IMR-90 (cell line): ENCODE results near the gene GNRH2. TPM values are rescaled to one million over a fixed set of nuclear protein-coding genes. Genes with fewer than 3 reads are reported as not detected.
"Not testable (repeated sequence)": the region's sequence is repeated elsewhere in the genome, so short reads cannot be mapped to it uniquely, and the experiment has no call there.

Experiments
- ATAC-seq: fragments of 200-7000 bp; cut with Tn5 transposase; 2 replicates; pipeline ENCODE4 v1.9.1; 2020; ENCODE audit warnings: low read depth, mild to moderate bottlenecking, moderate library complexity
- BruUV-seq: library from RNA; stranded (reverse); fragments of 400-500 nt; replicated peaks from 2 replicates; lab custom pipeline; 2021; lab: Mats Ljungman, UMichigan
- CTCF ChIA-PET: fragments of 300-600 bp; formaldehyde crosslinking; extraction: SDS; loops from one replicate; lab custom pipeline; 2021; ENCODE audit warnings: antibody characterized with exemption; lab: Yijun Ruan, JAX
- POLR2A ChIA-PET: fragments of 300-600 bp; sonication (Branson Sonifier 250); formaldehyde crosslinking; loops from one replicate; lab custom pipeline; 2022; ENCODE audit warnings: antibody characterized with exemption; ENCODE audit not compliant: unreplicated experiment; lab: Charles Lee
- DNase-seq: peaks from one replicate; pipeline ENCODE4 v3.0.0; 2013
- H2AFZ ChIP-seq: replicated peaks from 2 replicates; pipeline ENCODE3; 2013; ENCODE audit warnings: low read length, mild to moderate bottlenecking; ENCODE audit not compliant: poor library complexity
- H2AK5ac ChIP-seq: 2 replicates; pipeline ENCODE4 v1.6.1; 2013; ENCODE audit warnings: low read depth, low read length, inconsistent platforms
- H2AK9ac ChIP-seq: replicated peaks from 2 replicates; pipeline ENCODE3; 2013; ENCODE audit warnings: mild to moderate bottlenecking, low read depth, low read length, moderate library complexity; ENCODE audit not compliant: poor library complexity
- H2BK120ac ChIP-seq: 2 replicates; pipeline ENCODE4 v1.6.1; 2013; ENCODE audit warnings: low read depth, low read length, inconsistent platforms
- H2BK15ac ChIP-seq: 3 replicates; pipeline ENCODE4 v1.6.1; 2013; ENCODE audit warnings: low read depth, low read length, inconsistent platforms
- H2BK20ac ChIP-seq: 2 replicates; pipeline ENCODE4 v1.6.1; 2013; ENCODE audit warnings: low read depth, mild to moderate bottlenecking, inconsistent platforms, low read length, moderate library complexity
- H2BK5ac ChIP-seq: 2 replicates; pipeline ENCODE4 v1.6.1; 2013; ENCODE audit warnings: mild to moderate bottlenecking, low read depth, low read length, inconsistent platforms; ENCODE audit not compliant: poor library complexity, severe bottlenecking
- H3K14ac ChIP-seq: replicated peaks from 2 replicates; pipeline ENCODE4 v1.6.1; 2013; ENCODE audit warnings: low read depth, low read length, inconsistent platforms
- H3K18ac ChIP-seq: 2 replicates; pipeline ENCODE4 v1.6.1; 2013; ENCODE audit warnings: low read depth, low read length, control low read depth
- H3K23ac ChIP-seq: 2 replicates; pipeline ENCODE4 v1.6.1; 2013; ENCODE audit warnings: low read depth, low read length, inconsistent platforms
- H3K27ac ChIP-seq: 2 replicates; pipeline ENCODE4 v1.5.1; 2013; ENCODE audit warnings: mild to moderate bottlenecking, control low read depth, low read length; ENCODE audit not compliant: insufficient read depth
- H3K27me3 ChIP-seq: 2 replicates; pipeline ENCODE4 v1.6.1; 2013; ENCODE audit warnings: low read length; ENCODE audit not compliant: control insufficient read depth, insufficient read depth
- H3K36me3 ChIP-seq: 2 replicates; pipeline ENCODE4 v1.6.1; 2013; ENCODE audit warnings: low read length, mixed read lengths; ENCODE audit not compliant: control insufficient read depth, insufficient read depth
- H3K4ac ChIP-seq: 2 replicates; pipeline ENCODE4 v1.6.1; 2013; ENCODE audit warnings: low read depth, low read length, inconsistent platforms
- H3K4me1 ChIP-seq: 2 replicates; pipeline ENCODE4 v1.6.1; 2013; ENCODE audit warnings: low read length, mixed read lengths; ENCODE audit not compliant: control insufficient read depth, insufficient read depth
- H3K4me2 ChIP-seq: 2 replicates; pipeline ENCODE4 v1.6.1; 2013; ENCODE audit warnings: low read depth, mild to moderate bottlenecking, control low read depth, low read length, moderate library complexity
- H3K4me3 ChIP-seq: 2 replicates; pipeline ENCODE4 v1.5.1; 2013; ENCODE audit warnings: low read depth, mild to moderate bottlenecking, control low read depth, low read length, moderate library complexity; ENCODE audit not compliant: insufficient read depth
- H3K56ac ChIP-seq: 2 replicates; pipeline ENCODE4 v1.6.1; 2013; ENCODE audit warnings: low read length, inconsistent platforms; ENCODE audit not compliant: insufficient read depth; ENCODE audit errors: extremely low read depth
- H3K79me1 ChIP-seq, 2 experiments: 2 replicates each; pipeline ENCODE4 v1.6.1; 2013; ENCODE audit warnings: low read length in 2 of 2, inconsistent platforms in 1 of 2, low read depth in 1 of 2
- H3K9ac ChIP-seq: 2 replicates; pipeline ENCODE4 v1.6.1; 2013; ENCODE audit warnings: low read depth, low read length, control low read depth
- H3K9me1 ChIP-seq: 2 replicates; pipeline ENCODE4 v1.6.1; 2013; ENCODE audit warnings: low read length, inconsistent platforms; ENCODE audit not compliant: insufficient read depth
- H3K9me3 ChIP-seq: 2 replicates; pipeline ENCODE4 v1.6.1; 2013; ENCODE audit warnings: low read length; ENCODE audit not compliant: control insufficient read depth, insufficient read depth
- H4K20me1 ChIP-seq: 2 replicates; pipeline ENCODE4 v1.6.1; 2013; ENCODE audit warnings: low read length, inconsistent platforms; ENCODE audit not compliant: insufficient read depth
- H4K5ac ChIP-seq: 2 replicates; pipeline ENCODE4 v1.6.1; 2013; ENCODE audit warnings: mild to moderate bottlenecking, low read depth, low read length, control low read depth
- H4K8ac ChIP-seq, 2 experiments: 2 replicates each; pipeline ENCODE4 v1.6.1; 2013; ENCODE audit warnings: low read depth in 2 of 2, low read length in 2 of 2, control low read depth in 1 of 2, inconsistent platforms in 1 of 2
- H4K91ac ChIP-seq: 2 replicates; pipeline ENCODE4 v1.6.1; 2013; ENCODE audit warnings: low read depth, low read length, inconsistent platforms; ENCODE audit not compliant: insufficient read depth
- CEBPB ChIP-seq: IDR thresholded peaks from 2 replicates; pipeline ENCODE4 v1.6.1; 2012; ENCODE audit warnings: low read depth, low read length, improper control_type of control experiment
- MAFK ChIP-seq: IDR thresholded peaks from 2 replicates; pipeline ENCODE4 v1.6.1; 2012; ENCODE audit warnings: low read depth, low read length, improper control_type of control experiment
- MAZ ChIP-seq: IDR thresholded peaks from 2 replicates; pipeline ENCODE4 v1.6.1; 2012; ENCODE audit warnings: low read depth, mild to moderate bottlenecking, low read length, improper control_type of control experiment, moderate library complexity, borderline replicate concordance
- MXI1 ChIP-seq: IDR thresholded peaks from 2 replicates; pipeline ENCODE4 v1.6.1; 2012; ENCODE audit warnings: low read depth, mild to moderate bottlenecking, low read length, moderate library complexity, borderline replicate concordance
- NFE2L2 ChIP-seq: fragments of 150-350 bp; IDR thresholded peaks from 2 replicates; pipeline ENCODE4 v1.6.1; 2016; ENCODE audit warnings: low read depth, mild to moderate bottlenecking, low read length
- POLR2A ChIP-seq: IDR thresholded peaks from 2 replicates; pipeline ENCODE4 v1.6.1; 2012; ENCODE audit warnings: mild to moderate bottlenecking, low read depth, low read length
- RFX5 ChIP-seq: IDR thresholded peaks from 2 replicates; pipeline ENCODE4 v1.8.0; 2012; ENCODE audit warnings: low read depth, mild to moderate bottlenecking, low read length, moderate library complexity
- WGBS, 2 experiments: methylation state at CpG; one replicate each; pipeline versions ENCODE4 v1.1.5 to v1.1.7; 2013; ENCODE audit warnings: missing lambda C conversion rate in 2 of 2; ENCODE audit not compliant: insufficient read length in 1 of 2; ENCODE audit errors: extremely low coverage in 2 of 2; 5-methylcytosine and 5-hydroxymethylcytosine counted together
- dilution Hi-C: fragments of 300-500 bp; cut with HindIII; formaldehyde crosslinking; loops from one replicate; pipeline ENCODE4 v1.14.3; 2018; ENCODE audit warnings: low sequenced_read_pairs; ENCODE audit not compliant: unreplicated experiment
- in situ Hi-C: fragments of 300-500 bp; cut with MboI; formaldehyde crosslinking; loops from 3 replicates; pipeline ENCODE4 v1.14.3; 2019; ENCODE audit warnings: low sequenced_read_pairs, inconsistent platforms, mixed read lengths
- intact Hi-C: fragments of 100-400 bp; cut with micrococcal nuclease; formaldehyde crosslinking; loops from 2 replicates; pipeline ENCODE4 v1.10.0; 2022
- polyA plus RNA-seq, 3 experiments: library from polyadenylated mRNA; depleted of rRNA; stranded (reverse); fragments of >200 nt; gene quantifications; 2 replicates each; pipeline ENCODE4 v1.2.3, GENCODE V29; 2012; ENCODE audit warnings: low replicate concordance in 1 of 3
- total RNA-seq: library from RNA; depleted of rRNA; stranded (reverse); fragments of >200 nt; gene quantifications from 2 replicates; pipeline ENCODE4 v1.2.3, GENCODE V29; 2012

The GNRH2 gene
- total and polyA plus RNA-seq, 2 of the 4 experiments (the other 2 are of a cell fraction) = 0.18 to 0.21 TPM

- TF ChIP-seq CEBPB (no peak), NFE2L2 (no peak), MAZ (no peak), MXI1 (no peak), MAFK (no peak), RFX5 (no peak), POLR2A (no peak)
Measured at GRCh38 chr20:3072530-3073250, 29.3 kb downstream of the GNRH2 start (continued).

GRCh38 chr20:3073251-3073643, 29.8 kb downstream of the GNRH2 start:
- H3K56ac ChIP-seq, H2AK5ac ChIP-seq, H3K14ac ChIP-seq, H3K4ac ChIP-seq, H2BK15ac ChIP-seq, in situ Hi-C loops, CTCF ChIA-PET, H2BK120ac ChIP-seq, intact Hi-C loops, H3K4me1 ChIP-seq, H3K4me2 ChIP-seq, DNase-seq, H3K4me3 ChIP-seq, H3K9me3 ChIP-seq, H3K9ac ChIP-seq, H2AK9ac ChIP-seq, H3K27ac ChIP-seq, H2AFZ ChIP-seq, H3K18ac ChIP-seq, H4K5ac ChIP-seq, H3K36me3 ChIP-seq, H2BK5ac ChIP-seq, H4K8ac ChIP-seq, H4K20me1 ChIP-seq, H2BK20ac ChIP-seq, BruUV-seq, H3K23ac ChIP-seq, ATAC-seq, H4K91ac ChIP-seq, H3K79me1 ChIP-seq, H3K9me1 ChIP-seq, POLR2A ChIA-PET, dilution Hi-C loops: not testable (repeated sequence)
- WGBS, 2 experiments = 88% methylated on average over 5 of the region's 8 CpGs; no CpG with 5 or more reads in 1 of the 2 experiments
- H3K27me3 ChIP-seq = peaks cover 38% of the 10 kb centered on the region
